Breast epithelium (tissue), 4 donors: ENCODE results near the gene CLTB. TPM values are rescaled to one million over a fixed set of nuclear protein-coding genes. Genes with fewer than 3 reads are reported as not detected.

Experiments
- DNase-seq, 2 donors: peaks; one replicate each; pipeline ENCODE4 v3.0.0-alpha.2; 2019; ENCODE audit warnings: low spot score in 2 of 2
- H3K27ac ChIP-seq, 2 donors: fragments of 200-600 bp; sonication (generic) in 1 of 2; one replicate each; pipeline ENCODE4 v1.5.1; 2016 to 2019; ENCODE audit warnings: mild to moderate bottlenecking in 1 of 2
- H3K27me3 ChIP-seq, 2 donors: fragments of 200-600 bp; sonication (generic) in 1 of 2; one replicate each; pipeline versions ENCODE4 v1.5.1 to v1.6.0; 2017 to 2019; ENCODE audit warnings: control low read depth in 1 of 2, mild to moderate bottlenecking in 1 of 2
- H3K36me3 ChIP-seq: fragments of 200-600 bp; one replicate; pipeline ENCODE4 v1.5.1; 2019
- H3K4me1 ChIP-seq, 2 donors: fragments of 200-600 bp; sonication (generic); one replicate each; pipeline ENCODE4 v1.5.1; 2016 to 2019; ENCODE audit warnings: control low read depth in 1 of 2
- H3K4me3 ChIP-seq, 3 donors: fragments of 200-600 bp; sonication (generic); 1 replicate in 2 of 3; 2 replicates in 1 of 3; pipeline ENCODE4 v1.5.1; 2016 to 2019; ENCODE audit warnings: mild to moderate bottlenecking in 3 of 3, moderate library complexity in 2 of 3
- H3K9me3 ChIP-seq, 2 donors: fragments of 200-600 bp; sonication (generic) in 1 of 2; one replicate each; pipeline ENCODE4 v1.5.1; 2016 to 2019; ENCODE audit warnings: control low read depth in 1 of 2
- POLR2A ChIP-seq: fragments of 450-650 bp; IDR thresholded peaks from one replicate; pipeline ENCODE4 v1.6.1; 2016; ENCODE audit warnings: antibody characterized with exemption, mild to moderate bottlenecking, moderate library complexity
- POLR2AphosphoS5 ChIP-seq, 3 donors: sonication (generic); formaldehyde crosslinking; IDR thresholded peaks; one replicate each; pipeline ENCODE4 v1.6.1; 2017; ENCODE audit warnings: antibody characterized with exemption in 3 of 3
- intact Hi-C: fragments of 100-400 bp; cut with DNase I; formaldehyde crosslinking; loops from one replicate; pipeline ENCODE4 v1.15.1; 2023; ENCODE audit warnings: low total_unique reads
- total RNA-seq, 3 donors: library from RNA; depleted of rRNA; stranded (reverse); fragments of >200 nt; gene quantifications; one replicate each; pipeline ENCODE4 v1.1.0, GENCODE V29; 2016
- TF ChIP-seq, protein P1 (sequence below), 3 donors: fragments of 450-650 bp; IDR thresholded peaks; one replicate each; pipeline ENCODE4 v1.5.1; 2016 to 2017; ENCODE audit warnings: antibody characterized with exemption in 3 of 3, mild to moderate bottlenecking in 3 of 3, moderate library complexity in 3 of 3

The CLTB gene
- total RNA-seq, 3 donors from 2014 or later = 91.0 to 122 (median 121) TPM

GRCh38 chr5:176432707-176433106 lies 16.4 kb upstream of the CLTB start:
- no peak for DNase-seq
- Histone ChIP-seq H3K27me3 (no peaks in the 10 kb centered on the region), H3K36me3 (no peaks in the 10 kb centered on the region), H3K27ac (no peak overlapping the region), H3K4me3 (no peak overlapping the region), H3K9me3 (no peaks in the 10 kb centered on the region), H3K4me1 (no peaks in the 10 kb centered on the region)
- intact Hi-C loops = no loop called here
- TF ChIP-seq, protein P1, sequence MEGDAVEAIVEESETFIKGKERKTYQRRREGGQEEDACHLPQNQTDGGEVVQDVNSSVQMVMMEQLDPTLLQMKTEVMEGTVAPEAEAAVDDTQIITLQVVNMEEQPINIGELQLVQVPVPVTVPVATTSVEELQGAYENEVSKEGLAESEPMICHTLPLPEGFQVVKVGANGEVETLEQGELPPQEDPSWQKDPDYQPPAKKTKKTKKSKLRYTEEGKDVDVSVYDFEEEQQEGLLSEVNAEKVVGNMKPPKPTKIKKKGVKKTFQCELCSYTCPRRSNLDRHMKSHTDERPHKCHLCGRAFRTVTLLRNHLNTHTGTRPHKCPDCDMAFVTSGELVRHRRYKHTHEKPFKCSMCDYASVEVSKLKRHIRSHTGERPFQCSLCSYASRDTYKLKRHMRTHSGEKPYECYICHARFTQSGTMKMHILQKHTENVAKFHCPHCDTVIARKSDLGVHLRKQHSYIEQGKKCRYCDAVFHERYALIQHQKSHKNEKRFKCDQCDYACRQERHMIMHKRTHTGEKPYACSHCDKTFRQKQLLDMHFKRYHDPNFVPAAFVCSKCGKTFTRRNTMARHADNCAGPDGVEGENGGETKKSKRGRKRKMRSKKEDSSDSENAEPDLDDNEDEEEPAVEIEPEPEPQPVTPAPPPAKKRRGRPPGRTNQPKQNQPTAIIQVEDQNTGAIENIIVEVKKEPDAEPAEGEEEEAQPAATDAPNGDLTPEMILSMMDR (IDR thresholded peaks at IDR 0.05) = no peak
- TF ChIP-seq POLR2A (no peak), POLR2AphosphoS5 (IDR thresholded peaks at IDR 0.05) (no peak)

- intact Hi-C loops = no loop called here
- H3K27me3 ChIP-seq = no peaks in the 10 kb centered on the region
- no peaks in the 10 kb centered on the region for H3K36me3 ChIP-seq
- no peaks in the 10 kb centered on the region for H3K4me1 ChIP-seq
- no peak for TF ChIP-seq POLR2AphosphoS5 (IDR thresholded peaks at IDR 0.05)
- no peak overlapping the region for H3K4me3 ChIP-seq
- H3K27ac ChIP-seq = no peak overlapping the region
- DNase-seq = no peak
- no peaks in the 10 kb centered on the region for H3K9me3 ChIP-seq
Observed at GRCh38 chr5:176429972-176430371, 13.6 kb upstream of the CLTB start.

DNA sequence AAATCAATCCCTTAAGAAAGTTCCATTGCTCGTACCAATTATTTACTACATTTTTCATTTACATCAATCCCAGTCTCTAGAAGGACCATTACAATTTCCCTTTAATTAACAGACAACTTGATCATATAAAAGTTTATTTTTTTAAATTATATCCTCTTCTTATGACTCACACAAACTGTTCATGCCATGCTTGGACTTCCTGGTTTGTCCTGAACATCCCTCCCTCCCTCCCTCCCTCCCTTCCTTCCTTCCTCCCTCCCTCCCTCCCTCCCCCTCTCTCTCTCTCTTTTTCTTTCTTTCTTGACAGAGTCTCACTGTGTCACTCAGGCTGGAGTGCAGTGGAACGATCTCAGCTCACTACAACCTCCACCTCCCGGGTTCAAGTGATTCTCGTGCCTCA lies 11.6 kb upstream of the CLTB start:
- intact Hi-C loops = no loop called here
- Histone ChIP-seq H3K27ac (no peak overlapping the region), H3K27me3 (no peaks in the 10 kb centered on the region), H3K4me1 (no peaks in the 10 kb centered on the region), H3K36me3 (no peaks in the 10 kb centered on the region), H3K4me3 (no peak overlapping the region), H3K9me3 (no peaks in the 10 kb centered on the region)
- TF ChIP-seq POLR2AphosphoS5 (IDR thresholded peaks at IDR 0.05) = no peak
- no peak for TF ChIP-seq POLR2A
- TF ChIP-seq, protein P1 (IDR thresholded peaks at IDR 0.05) = no peak
- no peak for DNase-seq

DNA sequence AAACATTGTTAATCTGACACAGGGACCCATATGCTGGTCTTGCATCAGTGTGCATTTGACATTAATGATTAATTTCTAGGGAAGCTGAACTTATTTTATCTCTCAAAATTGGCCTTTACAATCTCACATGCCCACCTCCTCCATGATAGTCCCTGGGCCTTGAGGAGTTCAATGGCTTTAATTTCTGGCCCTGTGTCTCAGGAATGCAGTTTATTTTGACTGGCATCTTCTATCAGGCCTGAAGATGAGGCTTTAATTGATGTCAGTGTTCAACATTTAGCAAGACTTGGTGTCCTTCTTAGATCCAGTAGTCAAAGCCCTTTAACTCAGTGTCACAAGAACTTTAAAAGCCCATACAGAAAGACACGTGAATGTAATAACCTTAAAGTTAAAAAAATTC lies 10.5 kb upstream of the CLTB start:
- no peaks in the 10 kb centered on the region for H3K27me3 ChIP-seq
- TF ChIP-seq POLR2AphosphoS5 (IDR thresholded peaks at IDR 0.05) (no peak), POLR2A (no peak)
- TF ChIP-seq, protein P1 (IDR thresholded peaks at IDR 0.05) = no peak
- H3K4me3 ChIP-seq = no peak overlapping the region
- intact Hi-C loops = no loop called here
- no peak overlapping the region for H3K27ac ChIP-seq
- H3K9me3 ChIP-seq = no peaks in the 10 kb centered on the region
- no peaks in the 10 kb centered on the region for H3K36me3 ChIP-seq
- DNase-seq = no peak
- no peaks in the 10 kb centered on the region for H3K4me1 ChIP-seq

DNA sequence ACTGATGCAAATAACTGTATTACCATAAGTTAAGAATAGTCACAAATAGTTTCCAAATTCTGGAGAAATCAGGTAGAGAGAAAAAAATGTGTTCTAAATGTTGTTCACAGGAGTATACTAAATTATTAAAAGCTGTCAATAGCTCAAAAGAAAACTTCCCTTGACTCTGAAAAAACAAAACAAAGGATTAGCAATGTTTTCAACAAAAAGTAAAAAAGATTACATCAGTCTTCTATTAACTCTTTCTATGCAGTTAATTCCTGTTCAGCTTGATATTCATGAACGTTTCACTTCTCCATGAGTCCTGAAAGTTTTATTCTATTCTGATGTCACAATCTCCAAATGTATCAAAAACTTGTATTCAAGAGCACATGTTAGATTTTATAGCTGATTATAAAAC lies 9.5 kb upstream of the CLTB start:
- peak overlapping the region in 1 of 2 donors; percentile 76 for H3K27ac ChIP-seq
- H3K27me3 ChIP-seq = no peaks in the 10 kb centered on the region
- H3K36me3 ChIP-seq = no peaks in the 10 kb centered on the region
- no peak for DNase-seq
- intact Hi-C loops = no loop called here
- TF ChIP-seq, protein P1 (IDR thresholded peaks at IDR 0.05) = no peak
- H3K4me3 ChIP-seq = no peak overlapping the region
- H3K9me3 ChIP-seq = no peaks in the 10 kb centered on the region
- H3K4me1 ChIP-seq = no peaks in the 10 kb centered on the region

DNA sequence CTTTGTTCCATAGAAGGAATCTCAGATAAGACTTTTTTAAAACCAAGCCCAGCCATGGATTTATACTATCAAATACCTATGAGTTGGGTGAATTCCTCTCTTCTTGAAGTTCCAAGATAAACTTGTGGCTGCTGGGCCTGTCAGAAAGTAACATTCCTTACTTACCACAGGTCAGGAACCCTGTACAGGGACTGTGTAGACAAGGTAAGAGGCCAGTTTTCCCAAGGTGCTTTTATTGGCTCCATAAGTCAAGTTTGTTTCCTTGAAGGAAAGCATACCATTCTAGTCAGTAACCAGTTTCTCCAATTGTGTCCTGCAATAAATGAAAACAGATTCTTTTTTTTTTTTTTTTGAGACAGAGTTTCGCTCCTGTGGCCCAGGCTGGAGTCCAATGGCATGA lies 8.8 kb upstream of the CLTB start:
- intact Hi-C loops = no loop called here
- H3K27me3 ChIP-seq = no peaks in the 10 kb centered on the region
- H3K4me1 ChIP-seq = no peaks in the 10 kb centered on the region
- H3K27ac ChIP-seq = peak overlapping the region in 1 of 2 donors; percentile 76
- no peak overlapping the region for H3K4me3 ChIP-seq
- no peak for DNase-seq
- H3K9me3 ChIP-seq = no peaks in the 10 kb centered on the region
- no peaks in the 10 kb centered on the region for H3K36me3 ChIP-seq
- TF ChIP-seq POLR2A = no peak
- TF ChIP-seq, protein P1 (IDR thresholded peaks at IDR 0.05) = no peak
- TF ChIP-seq POLR2AphosphoS5 (IDR thresholded peaks at IDR 0.05) = no peak
